H9 (cell line): ENCODE results near the gene TTC21B. TPM values are rescaled to one million over a fixed set of nuclear protein-coding genes. Genes with fewer than 3 reads are reported as not detected.

Experiments used
- DNase-seq: peaks from one replicate; pipeline ENCODE4 v3.0.0-alpha.2; 2017
- H2AFZ ChIP-seq: one replicate; pipeline ENCODE4 v1.6.1; 2013; ENCODE audit warnings: mild to moderate bottlenecking, low read length, control low read depth, moderate library complexity
- H2AK5ac ChIP-seq: 2 replicates; pipeline ENCODE4 v1.6.1; 2013; ENCODE audit warnings: low read length, control low read depth, mixed read lengths; ENCODE audit not compliant: insufficient read length
- H2BK120ac ChIP-seq: one replicate; pipeline ENCODE4 v1.6.1; 2013; ENCODE audit warnings: low read depth, mild to moderate bottlenecking, low read length, control low read depth, inconsistent platforms; ENCODE audit not compliant: poor library complexity, severe bottlenecking
- H2BK12ac ChIP-seq: 2 replicates; pipeline ENCODE4 v1.6.1; 2013; ENCODE audit warnings: low read length, control low read depth, mixed read lengths, low read depth; ENCODE audit not compliant: insufficient read length
- H2BK15ac ChIP-seq: 2 replicates; pipeline ENCODE4 v1.6.1; 2013; ENCODE audit warnings: low read depth, low read length, control low read depth
- H2BK20ac ChIP-seq: one replicate; pipeline ENCODE4 v1.6.1; 2013; ENCODE audit warnings: low read depth, mild to moderate bottlenecking, low read length, control low read depth, inconsistent platforms; ENCODE audit not compliant: poor library complexity, severe bottlenecking
- H2BK5ac ChIP-seq: 2 replicates; pipeline ENCODE4 v1.6.1; 2013; ENCODE audit warnings: low read length, control low read depth, mixed read lengths; ENCODE audit not compliant: insufficient read length
- H3K14ac ChIP-seq: 2 replicates; pipeline ENCODE4 v1.6.1; 2013; ENCODE audit warnings: low read length, control low read depth; ENCODE audit not compliant: insufficient read depth
- H3K18ac ChIP-seq: 2 replicates; pipeline ENCODE4 v1.6.1; 2013; ENCODE audit warnings: low read depth, mild to moderate bottlenecking, mixed read lengths, low read length, control low read depth; ENCODE audit not compliant: insufficient read length
- H3K23ac ChIP-seq: 2 replicates; pipeline ENCODE4 v1.6.1; 2013; ENCODE audit warnings: low read length, control low read depth, mixed read lengths, low read depth; ENCODE audit not compliant: insufficient read length
- H3K23me2 ChIP-seq: 2 replicates; pipeline ENCODE4 v1.6.1; 2013; ENCODE audit warnings: low read depth, mild to moderate bottlenecking, mixed read lengths, low read length, control low read depth; ENCODE audit not compliant: insufficient read length, poor library complexity, severe bottlenecking
- H3K27ac ChIP-seq: 2 replicates; pipeline ENCODE4 v1.5.1; 2013; ENCODE audit warnings: low read length, control low read depth, mixed read lengths, low read depth; ENCODE audit not compliant: insufficient read length
- H3K27me3 ChIP-seq: 2 replicates; pipeline ENCODE4 v1.6.1; 2013; ENCODE audit warnings: low read length, control low read depth, inconsistent platforms; ENCODE audit not compliant: insufficient read depth
- H3K4ac ChIP-seq: 2 replicates; pipeline ENCODE4 v1.6.1; 2013; ENCODE audit warnings: low read depth, mild to moderate bottlenecking, control low read depth, inconsistent platforms, low read length, moderate library complexity
- H3K4me1 ChIP-seq: 2 replicates; pipeline ENCODE4 v1.6.1; 2013; ENCODE audit warnings: low read length, control low read depth, inconsistent platforms; ENCODE audit not compliant: insufficient read depth
- H3K4me2 ChIP-seq: 2 replicates; pipeline ENCODE4 v1.6.1; 2013; ENCODE audit warnings: low read length, control low read depth, mixed read lengths; ENCODE audit not compliant: insufficient read length, insufficient read depth
- H3K56ac ChIP-seq: 2 replicates; pipeline ENCODE4 v1.6.1; 2013; ENCODE audit warnings: low read depth, mild to moderate bottlenecking, mixed read lengths, low read length, control low read depth; ENCODE audit not compliant: insufficient read length
- H3K79me1 ChIP-seq: 2 replicates; pipeline ENCODE4 v1.6.1; 2013; ENCODE audit warnings: low read depth, mild to moderate bottlenecking, moderate library complexity, low read length, control low read depth, inconsistent platforms; ENCODE audit not compliant: insufficient read depth, poor library complexity, severe bottlenecking
- H3K79me2 ChIP-seq: 2 replicates; pipeline ENCODE4 v1.6.1; 2013; ENCODE audit warnings: low read length, control low read depth, inconsistent platforms; ENCODE audit not compliant: insufficient read depth
- H3K9ac ChIP-seq: 2 replicates; pipeline ENCODE4 v1.6.1; 2013; ENCODE audit warnings: low read length, control low read depth, mixed read lengths; ENCODE audit not compliant: insufficient read length; ENCODE audit errors: extremely low read depth
- H3K9me3 ChIP-seq: one replicate; pipeline ENCODE4 v1.6.1; 2013; ENCODE audit warnings: low read depth, low read length, inconsistent platforms; ENCODE audit not compliant: control insufficient read depth
- H3T11ph ChIP-seq: one replicate; pipeline ENCODE4 v1.6.1; 2013; ENCODE audit warnings: mild to moderate bottlenecking, low read length, control low read depth, inconsistent platforms
- H4K20me1 ChIP-seq: one replicate; pipeline ENCODE4 v1.6.1; 2013; ENCODE audit not compliant: control insufficient read depth, insufficient read length, insufficient read depth
- H4K5ac ChIP-seq: 2 replicates; pipeline ENCODE4 v1.6.1; 2013; ENCODE audit warnings: low read depth, mild to moderate bottlenecking, mixed read lengths, low read length, control low read depth; ENCODE audit not compliant: insufficient read length
- H4K8ac ChIP-seq: replicated peaks from 2 replicates; pipeline ENCODE4 v1.6.1; 2013; ENCODE audit warnings: low read length, control low read depth, mixed read lengths, low read depth; ENCODE audit not compliant: insufficient read length
- H4K91ac ChIP-seq: 2 replicates; pipeline ENCODE4 v1.6.1; 2013; ENCODE audit warnings: low read depth, mild to moderate bottlenecking, moderate library complexity, mixed read lengths, low read length, control low read depth; ENCODE audit not compliant: insufficient read length
- H3K27ac Mint-ChIP-seq, 3 experiments: 2 replicates in 2 of 3; 3 replicates in 1 of 3; pipeline ENCODE4 v1.8.0; 2020 to 2021; ENCODE audit warnings: mixed read lengths in 3 of 3, mild to moderate bottlenecking in 1 of 3, moderate library complexity in 1 of 3
- H3K27me3 Mint-ChIP-seq: 2 replicates; pipeline ENCODE4 v1.8.0; 2021; ENCODE audit warnings: low read depth, mild to moderate bottlenecking, moderate library complexity, mixed read lengths
- H3K36me3 Mint-ChIP-seq, 3 experiments: 2 replicates in 2 of 3; 3 replicates in 1 of 3; pipeline ENCODE4 v1.8.0; 2020 to 2021; ENCODE audit warnings: low read depth in 3 of 3, mixed read lengths in 3 of 3; ENCODE audit not compliant: insufficient read depth in 1 of 3
- H3K4me1 Mint-ChIP-seq, 2 experiments: 2 replicates each; pipeline ENCODE4 v1.8.0; 2020; ENCODE audit warnings: mixed read lengths in 2 of 2
- H3K4me3 Mint-ChIP-seq, 2 experiments: 2 replicates in 1 of 2; 3 replicates in 1 of 2; pipeline ENCODE4 v1.8.0; 2020 to 2021; ENCODE audit warnings: mild to moderate bottlenecking in 2 of 2, mixed read lengths in 2 of 2, moderate library complexity in 1 of 2
- H3K9me3 Mint-ChIP-seq, 2 experiments: 2 replicates in 1 of 2; 3 replicates in 1 of 2; pipeline ENCODE4 v1.8.0; 2020; ENCODE audit warnings: mild to moderate bottlenecking in 2 of 2, mixed read lengths in 2 of 2, moderate library complexity in 1 of 2
- CTCF ChIP-seq: fragments of 200-600 bp; sonication (generic); conservative IDR thresholded peaks from 3 replicates; pipeline ENCODE4 v1.8.0; 2021; ENCODE audit warnings: antibody characterized with exemption, mild to moderate bottlenecking
- WGBS: extraction: QIAGEN DNeasy Blood & Tissue Kit; methylation state at CpG from one replicate; pipeline ENCODE4 v1.1.7; 2013; ENCODE audit warnings: missing lambda C conversion rate, low lambda C conversion rate, mixed read lengths; ENCODE audit not compliant: insufficient read length; ENCODE audit errors: extremely low coverage; 5-methylcytosine and 5-hydroxymethylcytosine counted together
- total RNA-seq: library from RNA; stranded (reverse); gene quantifications from 2 replicates; pipeline ENCODE4 v1.2.1, GENCODE V29; 2021

The TTC21B gene
- total RNA-seq, 1 experiment from 2014 or later = 16.6 TPM

- no peak overlapping the region for H3T11ph ChIP-seq
- no peaks in the 10 kb centered on the region for H3K23me2 ChIP-seq
- no peak overlapping the region for H2BK20ac ChIP-seq
- peaks cover 10 to 11% of the 10 kb centered on the region in 2 experiments for H3K4me1 Mint-ChIP-seq
- H2BK12ac ChIP-seq = no peak overlapping the region
- H4K91ac ChIP-seq = no peak overlapping the region
- no peak overlapping the region for H2AK5ac ChIP-seq
- H3K27me3 ChIP-seq = no peaks in the 10 kb centered on the region
- no peak overlapping the region for H4K5ac ChIP-seq
- H3K9me3 Mint-ChIP-seq = no peaks in the 10 kb centered on the region
- H3K27me3 Mint-ChIP-seq = no peaks in the 10 kb centered on the region
- H3K14ac ChIP-seq = no peak overlapping the region
- no peaks in the 10 kb centered on the region for H4K20me1 ChIP-seq
- peaks cover 15 to 48% (median 37%) of the 10 kb centered on the region in 3 experiments for H3K36me3 Mint-ChIP-seq
- no peak overlapping the region for H3K27ac ChIP-seq
- no peak overlapping the region for H2BK15ac ChIP-seq
- H3K18ac ChIP-seq = no peak overlapping the region
- H2AFZ ChIP-seq = no peak overlapping the region
- no peaks in the 10 kb centered on the region for H3K9me3 ChIP-seq
- no peak for TF ChIP-seq CTCF
- DNase-seq = no peak
- no peak overlapping the region for H2BK120ac ChIP-seq
- H3K79me2 ChIP-seq = no peaks in the 10 kb centered on the region
- H4K8ac ChIP-seq = no peak overlapping the region
- peak overlapping the region in 2 of 3 experiments; percentile 22 to 86; a peak in 4 of 7 replicates for H3K27ac Mint-ChIP-seq
- no CpG with 5 or more reads among the region's 1 CpG for WGBS
- H3K23ac ChIP-seq = no peak overlapping the region
- no peak overlapping the region for H3K9ac ChIP-seq
- H3K4me1 ChIP-seq = peaks cover 4% of the 10 kb centered on the region
- no peak overlapping the region for H3K4ac ChIP-seq
- H2BK5ac ChIP-seq = no peak overlapping the region
- no peaks in the 10 kb centered on the region for H3K79me1 ChIP-seq
- H3K4me2 ChIP-seq = no peak overlapping the region
- H3K4me3 Mint-ChIP-seq = no peak overlapping the region
- H3K56ac ChIP-seq = no peak overlapping the region
Measured at GRCh38 chr2:165938237-165938636, 15.3 kb downstream of the TTC21B start.
